Stimulated activated CD8-positive, alpha-beta memory T cell treated with anti-CD3 and anti-CD28 coated beads, Interleukin-4, amount 100 ng/mL, for 48 hours (primary cell): Measurements from ENCODE around the gene CNGA2.

Experiments used
- DNase-seq: peaks from one replicate; pipeline ENCODE4 v3.0.0-alpha.2; 2020

The CNGA2 gene

GRCh38 chrX:151753313-151754046, 18.9 kb downstream of the CNGA2 start:
- peak; percentile 29 for DNase-seq

DNA sequence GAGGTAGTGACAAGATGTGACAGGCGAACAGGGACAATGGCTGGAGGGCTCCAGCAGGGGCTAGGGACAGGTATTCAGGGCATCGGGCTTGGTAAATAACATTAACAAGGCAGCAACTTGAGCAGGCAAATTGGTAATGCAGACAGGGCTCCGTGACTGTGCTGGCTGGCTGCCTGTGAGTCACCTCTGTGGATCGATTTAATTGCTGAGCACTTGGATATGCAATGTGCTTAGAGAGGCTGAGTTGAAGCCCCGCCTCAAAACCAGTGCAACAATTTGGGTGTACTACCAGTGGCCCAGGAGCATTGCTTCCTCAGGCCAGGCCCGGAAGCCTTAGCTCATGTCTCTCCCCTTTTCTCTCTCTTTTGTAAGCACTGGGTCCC, 19.5 kb downstream of the CNGA2 start:
- DNase-seq = no peak

DNA sequence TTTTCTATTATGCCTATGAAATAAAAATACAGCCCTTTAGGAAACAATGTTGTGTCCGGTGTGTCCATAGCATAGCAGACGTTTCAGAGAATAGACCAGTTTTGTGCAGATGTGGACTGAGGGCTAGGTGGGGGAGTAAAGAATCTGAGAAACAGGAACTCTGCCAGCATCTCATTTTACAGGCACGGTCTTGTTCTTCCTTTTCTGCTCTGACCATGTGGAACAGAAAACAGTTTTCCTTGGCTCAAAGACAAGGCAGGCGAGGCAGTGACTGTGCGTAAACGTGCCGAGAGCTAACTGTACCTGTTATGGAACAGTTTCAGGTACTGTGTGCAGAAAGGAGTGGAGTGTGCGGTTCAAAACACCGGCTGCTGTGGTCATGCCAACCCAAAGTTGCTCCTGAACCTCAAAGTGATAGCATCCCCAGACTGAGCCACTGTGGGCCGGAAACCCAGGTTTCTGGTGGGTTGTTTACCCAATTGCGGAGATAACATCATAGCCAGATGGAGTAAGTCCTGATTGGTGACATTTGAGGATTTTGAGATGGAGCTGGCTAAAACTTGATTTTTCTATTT, 20.2 kb downstream of the CNGA2 start:
- no peak for DNase-seq

GRCh38 chrX:151759041-151759708, 24.6 kb downstream of the CNGA2 start:
- no peak for DNase-seq

DNA sequence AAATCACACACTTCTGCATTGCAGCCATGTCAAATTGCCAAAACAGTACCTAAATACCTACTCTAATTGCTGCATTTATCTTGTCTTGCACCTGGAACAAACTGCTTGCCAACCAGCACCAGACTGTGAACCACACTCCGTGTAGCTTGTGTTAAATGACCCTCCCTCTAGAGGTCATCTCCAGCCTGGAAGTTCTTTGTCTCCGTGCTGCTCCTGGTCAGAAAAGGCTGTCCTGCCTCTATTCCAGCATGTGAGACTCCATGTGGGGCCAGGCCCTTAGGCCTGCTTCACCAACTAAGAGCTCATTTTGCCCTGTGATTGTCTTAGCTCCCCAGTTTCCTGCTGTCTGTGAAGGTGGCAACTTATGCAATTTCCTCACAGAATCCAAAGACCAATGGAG, 28.3 kb downstream of the CNGA2 start:
- DNase-seq = no peak

- DNase-seq = no peak
Observed at GRCh38 chrX:151763711-151764110, 29.2 kb downstream of the CNGA2 start.

GRCh38 chrX:151765026-151765425, 30.5 kb downstream of the CNGA2 start:
- no peak for DNase-seq

- DNase-seq = no peak
Observed at GRCh38 chrX:151771726-151772125, 37.2 kb downstream of the CNGA2 start.

- no peak for DNase-seq
Observed at GRCh38 chrX:151773434-151773833, 38.9 kb downstream of the CNGA2 start.

- no peak for DNase-seq
Observed at GRCh38 chrX:151774421-151774820, 39.9 kb downstream of the CNGA2 start.

DNA sequence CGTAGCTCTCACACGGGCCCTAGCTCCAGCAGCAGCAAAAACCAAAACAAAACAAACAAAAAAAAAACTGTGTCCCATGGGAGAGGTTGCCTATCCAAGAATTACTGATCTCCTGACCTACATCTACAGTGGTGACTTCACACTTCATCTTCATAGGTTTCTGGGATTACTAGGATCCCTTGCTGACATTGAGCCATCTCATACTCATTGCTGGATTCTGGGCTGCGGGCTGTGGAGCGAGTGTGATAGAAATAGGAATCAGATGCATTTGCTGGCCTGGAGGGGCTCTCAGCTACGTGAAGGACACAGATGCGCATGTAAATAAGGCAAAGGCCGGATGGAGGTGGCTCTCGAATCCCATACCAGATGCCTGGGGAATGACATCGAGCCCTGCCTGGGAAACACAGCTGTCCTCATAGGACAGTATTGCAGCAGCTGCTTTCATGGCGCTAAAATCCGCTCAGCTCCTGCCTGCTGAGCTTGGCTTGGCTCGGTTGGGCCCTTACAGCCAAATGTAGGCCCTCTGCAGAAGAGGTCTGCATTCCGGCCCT, 41.7 kb downstream of the CNGA2 start:
- no peak for DNase-seq

GRCh38 chrX:151776936-151777335, 42.4 kb downstream of the CNGA2 start:
- DNase-seq = no peak

DNA sequence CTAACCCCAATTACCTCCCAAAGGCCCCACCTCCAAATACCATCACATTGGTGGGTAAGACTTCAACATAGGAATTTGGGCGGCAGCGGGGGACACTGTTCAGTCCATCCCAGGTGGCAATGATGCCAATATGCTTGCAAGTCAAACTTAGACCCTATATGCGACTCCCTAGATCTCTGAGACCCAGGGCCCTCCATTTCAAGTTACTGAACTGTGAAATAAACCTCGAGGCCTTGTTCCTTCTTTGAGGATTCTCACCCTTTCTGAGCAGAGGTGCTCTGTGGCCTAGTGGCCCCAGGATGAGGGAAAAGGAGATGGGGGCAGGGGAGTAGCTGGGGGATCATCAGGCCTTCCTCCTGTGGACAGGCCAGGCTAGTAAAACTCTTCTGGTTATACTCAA, 44.7 kb downstream of the CNGA2 start:
- DNase-seq = no peak

GRCh38 chrX:151780621-151781020, 46.1 kb downstream of the CNGA2 start:
- no peak for DNase-seq

DNA sequence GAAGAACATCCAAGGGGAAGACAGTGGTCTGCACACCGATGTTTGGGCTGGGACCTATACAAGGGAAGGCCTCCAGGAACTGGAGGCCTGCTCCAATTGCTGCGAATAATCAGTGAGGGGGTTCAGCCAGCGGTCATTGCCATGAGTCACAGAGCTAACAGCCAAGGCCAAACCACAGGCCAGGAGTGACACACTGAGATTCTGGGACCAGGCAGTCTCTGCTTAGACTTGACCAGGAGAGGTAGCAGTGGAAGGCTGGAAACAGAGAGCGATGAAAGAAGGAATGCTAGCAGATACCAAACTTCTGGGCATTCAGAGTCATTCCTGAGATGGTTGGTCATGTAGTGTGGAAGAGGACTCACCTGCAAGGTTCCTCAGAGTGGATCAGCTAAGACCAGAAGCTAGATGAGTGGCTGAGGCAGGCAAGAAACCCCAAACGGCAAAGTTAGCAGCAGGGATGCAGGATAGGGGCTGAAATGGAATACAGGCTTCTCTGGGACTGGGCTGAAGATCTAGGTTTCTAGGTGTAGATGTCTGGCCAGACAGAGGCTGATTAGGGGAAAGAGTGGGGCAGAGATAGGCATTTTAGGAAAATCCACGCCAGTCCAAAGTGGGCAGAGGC, 54.7 kb downstream of the CNGA2 start:
- no peak for DNase-seq

DNA sequence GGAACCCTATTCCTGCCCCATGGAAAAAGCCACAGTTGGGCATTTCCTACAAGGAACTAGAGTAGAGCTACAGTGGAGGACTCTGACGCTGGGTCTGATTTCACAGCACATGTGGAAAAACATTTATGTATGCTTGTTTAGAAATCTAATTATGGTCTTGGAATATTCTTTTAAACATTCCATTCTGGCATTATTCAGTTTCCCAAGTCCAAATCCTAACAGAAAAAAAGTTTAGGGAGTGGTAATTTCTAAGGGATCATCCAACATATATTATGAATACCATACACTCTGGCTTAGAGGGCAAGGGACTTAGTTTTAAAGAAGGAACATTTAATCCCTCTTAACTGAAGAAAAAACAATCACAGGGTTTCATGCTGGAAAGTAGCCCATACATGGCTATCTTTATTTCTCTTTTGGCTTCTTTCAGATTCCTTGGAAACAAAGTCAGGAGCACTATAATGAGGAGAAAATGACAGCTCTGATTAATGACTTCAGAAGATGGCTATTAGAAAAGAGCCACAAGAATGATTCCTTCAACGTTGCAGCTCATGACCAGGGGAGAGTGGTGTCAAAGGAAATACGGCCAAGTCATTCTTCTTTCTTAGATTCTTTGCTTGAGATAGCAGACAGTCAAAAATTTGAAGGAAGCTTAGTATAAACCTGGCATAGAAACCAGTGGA, 56.1 kb downstream of the CNGA2 start:
- no peak for DNase-seq

DNA sequence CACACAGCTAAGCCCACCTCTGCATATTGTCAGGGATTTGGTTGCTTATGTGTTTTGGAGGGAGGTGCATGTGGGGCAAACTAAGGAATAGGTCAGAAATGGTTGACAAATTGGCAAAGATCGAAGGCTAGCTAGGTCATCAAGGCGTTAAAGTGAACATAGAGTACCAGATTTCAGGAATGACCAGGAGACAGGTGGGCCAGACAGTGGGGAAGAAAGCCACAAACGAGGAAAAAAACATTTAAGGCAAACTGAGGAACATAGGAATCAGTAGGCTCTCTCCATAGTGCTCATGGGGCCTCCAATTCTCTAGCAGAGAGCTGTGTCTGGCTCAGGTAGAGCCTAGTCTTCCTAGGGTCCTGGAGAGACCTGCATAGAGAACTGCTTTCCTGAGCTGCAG, 57.4 kb downstream of the CNGA2 start:
- DNase-seq = no peak

DNA sequence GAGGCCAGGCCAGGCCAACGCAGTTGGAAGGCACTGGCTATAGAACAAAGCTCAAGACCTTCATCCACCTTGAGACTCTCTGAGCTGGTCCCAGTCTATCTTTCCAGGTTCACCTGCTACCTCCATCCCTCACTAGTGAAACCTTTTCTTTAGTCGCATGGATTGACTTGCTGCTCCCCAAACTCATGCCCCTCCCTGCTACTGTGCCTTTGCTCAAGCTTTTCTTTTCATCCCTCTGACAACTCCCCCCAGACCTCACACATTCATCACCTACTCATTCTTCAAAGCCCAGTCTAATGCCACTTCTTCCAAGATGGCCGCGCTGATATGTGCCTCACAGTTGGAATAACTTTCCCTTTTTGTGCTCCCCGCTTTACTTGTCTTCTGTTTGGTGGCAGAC, 58.0 kb downstream of the CNGA2 start:
- DNase-seq = no peak

- DNase-seq = no peak
Observed at GRCh38 chrX:151793886-151794285, 59.3 kb downstream of the CNGA2 start.
